ENCODE data around the gene SLC22A15.

Gene SLC22A15

DNA sequence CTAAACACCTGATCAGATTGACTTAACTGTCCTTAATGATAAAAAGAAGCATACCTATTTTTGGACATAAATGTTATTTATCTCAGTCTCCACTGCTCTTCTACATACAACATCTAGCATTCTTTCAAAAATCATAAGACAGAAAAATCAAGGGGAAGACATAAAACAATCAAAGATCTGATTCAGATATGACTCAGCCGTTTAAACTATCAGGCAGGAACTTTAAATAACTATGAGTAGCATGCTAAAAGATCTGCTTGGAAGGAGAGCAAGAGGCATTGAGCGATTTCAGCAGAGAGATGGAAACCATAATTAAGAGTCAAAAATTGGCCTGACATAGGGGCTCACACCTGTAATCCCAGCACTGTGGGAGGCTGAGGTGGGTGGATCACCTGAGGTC is 27.2 kb upstream of the SLC22A15 start:
- TF ChIP-seq BACH2 (CRISPR knock-in tag; IDR thresholded peaks at IDR 0.05; ENCODE audit: borderline replicate concordance) (no peak), CSDC2 (CRISPR knock-in tag; IDR thresholded peaks at IDR 0.05) (no peak), ISL1 (CRISPR knock-in tag; IDR thresholded peaks at IDR 0.05) (no peak), GLIS3 (CRISPR knock-in tag; IDR thresholded peaks at IDR 0.05) (no peak), TCF4 (CRISPR knock-in tag; IDR thresholded peaks at IDR 0.05; ENCODE audit: borderline replicate concordance) (no peak), TOX (CRISPR knock-in tag; IDR thresholded peaks at IDR 0.05; ENCODE audit: borderline replicate concordance) (no peak), ZC3H10 (CRISPR knock-in tag; IDR thresholded peaks at IDR 0.05) (no peak), ZFP30 (CRISPR knock-in tag; IDR thresholded peaks at IDR 0.05) (no peak), PPARA (CRISPR knock-in tag; IDR thresholded peaks at IDR 0.05; ENCODE audit: borderline replicate concordance) (no peak), ZNF8 (CRISPR knock-in tag; IDR thresholded peaks at IDR 0.05) (no peak)
- TF ChIP-seq, protein P1, sequence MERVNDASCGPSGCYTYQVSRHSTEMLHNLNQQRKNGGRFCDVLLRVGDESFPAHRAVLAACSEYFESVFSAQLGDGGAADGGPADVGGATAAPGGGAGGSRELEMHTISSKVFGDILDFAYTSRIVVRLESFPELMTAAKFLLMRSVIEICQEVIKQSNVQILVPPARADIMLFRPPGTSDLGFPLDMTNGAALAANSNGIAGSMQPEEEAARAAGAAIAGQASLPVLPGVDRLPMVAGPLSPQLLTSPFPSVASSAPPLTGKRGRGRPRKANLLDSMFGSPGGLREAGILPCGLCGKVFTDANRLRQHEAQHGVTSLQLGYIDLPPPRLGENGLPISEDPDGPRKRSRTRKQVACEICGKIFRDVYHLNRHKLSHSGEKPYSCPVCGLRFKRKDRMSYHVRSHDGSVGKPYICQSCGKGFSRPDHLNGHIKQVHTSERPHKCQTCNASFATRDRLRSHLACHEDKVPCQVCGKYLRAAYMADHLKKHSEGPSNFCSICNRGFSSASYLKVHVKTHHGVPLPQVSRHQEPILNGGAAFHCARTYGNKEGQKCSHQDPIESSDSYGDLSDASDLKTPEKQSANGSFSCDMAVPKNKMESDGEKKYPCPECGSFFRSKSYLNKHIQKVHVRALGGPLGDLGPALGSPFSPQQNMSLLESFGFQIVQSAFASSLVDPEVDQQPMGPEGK (CRISPR knock-in tag; IDR thresholded peaks at IDR 0.05; ENCODE audit: borderline replicate concordance) = no peak
- TF ChIP-seq, protein P2, sequence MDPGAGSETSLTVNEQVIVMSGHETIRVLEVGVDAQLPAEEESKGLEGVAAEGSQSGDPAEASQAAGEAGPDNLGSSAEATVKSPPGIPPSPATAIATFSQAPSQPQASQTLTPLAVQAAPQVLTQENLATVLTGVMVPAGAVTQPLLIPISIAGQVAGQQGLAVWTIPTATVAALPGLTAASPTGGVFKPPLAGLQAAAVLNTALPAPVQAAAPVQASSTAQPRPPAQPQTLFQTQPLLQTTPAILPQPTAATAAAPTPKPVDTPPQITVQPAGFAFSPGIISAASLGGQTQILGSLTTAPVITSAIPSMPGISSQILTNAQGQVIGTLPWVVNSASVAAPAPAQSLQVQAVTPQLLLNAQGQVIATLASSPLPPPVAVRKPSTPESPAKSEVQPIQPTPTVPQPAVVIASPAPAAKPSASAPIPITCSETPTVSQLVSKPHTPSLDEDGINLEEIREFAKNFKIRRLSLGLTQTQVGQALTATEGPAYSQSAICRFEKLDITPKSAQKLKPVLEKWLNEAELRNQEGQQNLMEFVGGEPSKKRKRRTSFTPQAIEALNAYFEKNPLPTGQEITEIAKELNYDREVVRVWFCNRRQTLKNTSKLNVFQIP (CRISPR knock-in tag; IDR thresholded peaks at IDR 0.05; ENCODE audit: borderline replicate concordance, low read depth) = no peak
- TF ChIP-seq, protein P3, sequence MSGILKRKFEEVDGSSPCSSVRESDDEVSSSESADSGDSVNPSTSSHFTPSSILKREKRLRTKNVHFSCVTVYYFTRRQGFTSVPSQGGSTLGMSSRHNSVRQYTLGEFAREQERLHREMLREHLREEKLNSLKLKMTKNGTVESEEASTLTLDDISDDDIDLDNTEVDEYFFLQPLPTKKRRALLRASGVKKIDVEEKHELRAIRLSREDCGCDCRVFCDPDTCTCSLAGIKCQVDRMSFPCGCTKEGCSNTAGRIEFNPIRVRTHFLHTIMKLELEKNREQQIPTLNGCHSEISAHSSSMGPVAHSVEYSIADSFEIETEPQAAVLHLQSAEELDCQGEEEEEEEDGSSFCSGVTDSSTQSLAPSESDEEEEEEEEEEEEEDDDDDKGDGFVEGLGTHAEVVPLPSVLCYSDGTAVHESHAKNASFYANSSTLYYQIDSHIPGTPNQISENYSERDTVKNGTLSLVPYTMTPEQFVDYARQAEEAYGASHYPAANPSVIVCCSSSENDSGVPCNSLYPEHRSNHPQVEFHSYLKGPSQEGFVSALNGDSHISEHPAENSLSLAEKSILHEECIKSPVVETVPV (CRISPR knock-in tag; IDR thresholded peaks at IDR 0.05) = no peak
- ATAC-seq = no peak

DNA sequence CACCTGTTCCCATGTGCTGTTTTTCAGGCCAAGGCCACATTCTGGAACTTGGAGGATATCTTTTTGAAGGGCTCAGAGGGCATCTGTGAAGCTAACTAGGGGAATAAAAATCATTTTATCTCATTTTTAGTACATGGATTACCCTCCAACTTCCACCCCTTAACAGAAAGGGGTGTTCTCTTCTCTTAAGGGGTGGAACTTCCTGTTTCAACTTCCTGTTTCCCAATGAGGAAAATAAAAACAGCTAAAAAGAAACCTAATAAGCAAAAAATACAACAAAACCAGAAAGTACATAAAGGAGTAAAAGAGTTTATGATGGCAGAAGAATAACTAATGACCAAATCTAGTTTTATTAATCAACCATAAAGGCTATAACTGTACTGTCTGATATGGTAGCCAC is 24.8 kb upstream of the SLC22A15 start:
- ATAC-seq = no peak
- TF ChIP-seq, protein P2 (CRISPR knock-in tag; IDR thresholded peaks at IDR 0.05; ENCODE audit: borderline replicate concordance, low read depth) = no peak
- no peak for TF ChIP-seq ISL1 (CRISPR knock-in tag; IDR thresholded peaks at IDR 0.05)
- TF ChIP-seq ARNTL (CRISPR knock-in tag; IDR thresholded peaks at IDR 0.05; ENCODE audit: borderline replicate concordance, low read depth) = no peak
- TF ChIP-seq, protein P4, sequence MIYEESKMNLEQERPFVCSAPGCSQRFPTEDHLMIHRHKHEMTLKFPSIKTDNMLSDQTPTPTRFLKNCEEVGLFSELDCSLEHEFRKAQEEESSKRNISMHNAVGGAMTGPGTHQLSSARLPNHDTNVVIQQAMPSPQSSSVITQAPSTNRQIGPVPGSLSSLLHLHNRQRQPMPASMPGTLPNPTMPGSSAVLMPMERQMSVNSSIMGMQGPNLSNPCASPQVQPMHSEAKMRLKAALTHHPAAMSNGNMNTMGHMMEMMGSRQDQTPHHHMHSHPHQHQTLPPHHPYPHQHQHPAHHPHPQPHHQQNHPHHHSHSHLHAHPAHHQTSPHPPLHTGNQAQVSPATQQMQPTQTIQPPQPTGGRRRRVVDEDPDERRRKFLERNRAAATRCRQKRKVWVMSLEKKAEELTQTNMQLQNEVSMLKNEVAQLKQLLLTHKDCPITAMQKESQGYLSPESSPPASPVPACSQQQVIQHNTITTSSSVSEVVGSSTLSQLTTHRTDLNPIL (CRISPR knock-in tag; IDR thresholded peaks at IDR 0.05; ENCODE audit: low read depth) = no peak
- TF ChIP-seq, protein P1 (CRISPR knock-in tag; IDR thresholded peaks at IDR 0.05; ENCODE audit: borderline replicate concordance) = no peak
- TF ChIP-seq TOX (CRISPR knock-in tag; IDR thresholded peaks at IDR 0.05; ENCODE audit: borderline replicate concordance) = no peak
- TF ChIP-seq ZNF565 (CRISPR knock-in tag; conservative IDR thresholded peaks at IDR 0.05; ENCODE audit: low read depth) = no peak

DNA sequence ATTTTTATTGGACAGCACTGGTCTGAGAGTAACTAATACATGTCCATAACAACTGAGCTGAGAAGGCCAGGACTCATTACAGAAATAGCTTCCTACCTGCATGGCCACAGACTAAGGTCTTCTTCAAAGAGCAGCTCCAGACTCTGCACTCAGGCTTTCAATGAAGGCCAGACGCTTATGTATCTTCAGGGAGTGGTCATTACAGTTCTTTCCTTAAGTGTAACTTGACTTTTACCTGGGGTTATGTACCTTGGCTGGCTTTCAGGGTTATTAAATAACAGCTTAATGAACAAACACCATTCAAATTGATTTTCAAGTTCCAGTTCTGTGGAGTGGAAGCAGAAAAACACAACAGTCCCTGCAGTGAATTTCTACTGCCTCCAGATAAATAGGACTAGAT is 23.8 kb upstream of the SLC22A15 start:
- TF ChIP-seq GLIS3 (CRISPR knock-in tag; IDR thresholded peaks at IDR 0.05) = no peak
- TF ChIP-seq ARNTL (CRISPR knock-in tag; IDR thresholded peaks at IDR 0.05; ENCODE audit: borderline replicate concordance, low read depth) = no peak
- TF ChIP-seq OSR1 (CRISPR knock-in tag; IDR thresholded peaks at IDR 0.05) = no peak
- TF ChIP-seq ISL1 (CRISPR knock-in tag; IDR thresholded peaks at IDR 0.05) = no peak
- TF ChIP-seq TCF4 (CRISPR knock-in tag; IDR thresholded peaks at IDR 0.05; ENCODE audit: borderline replicate concordance) = no peak
- TF ChIP-seq BACH2 (CRISPR knock-in tag; IDR thresholded peaks at IDR 0.05; ENCODE audit: borderline replicate concordance) = no peak
- no peak for TF ChIP-seq PPARA (CRISPR knock-in tag; IDR thresholded peaks at IDR 0.05; ENCODE audit: borderline replicate concordance)
- TF ChIP-seq ZFP3 (CRISPR knock-in tag; IDR thresholded peaks at IDR 0.05) = no peak
- no peak for TF ChIP-seq ZFP30 (CRISPR knock-in tag; IDR thresholded peaks at IDR 0.05)
- TF ChIP-seq, protein P3 (CRISPR knock-in tag; IDR thresholded peaks at IDR 0.05) = no peak
- no peak for ATAC-seq
